ENCODE measurements around the gene FAM90A1.
A peak's percentile ranks its signal among the peaks of the same experiment; 100 is the strongest.
"Not testable (repeated sequence)": the region's sequence is repeated elsewhere in the genome, so short reads cannot be mapped to it uniquely, and the experiment has no call there.

Gene FAM90A1, protein sequence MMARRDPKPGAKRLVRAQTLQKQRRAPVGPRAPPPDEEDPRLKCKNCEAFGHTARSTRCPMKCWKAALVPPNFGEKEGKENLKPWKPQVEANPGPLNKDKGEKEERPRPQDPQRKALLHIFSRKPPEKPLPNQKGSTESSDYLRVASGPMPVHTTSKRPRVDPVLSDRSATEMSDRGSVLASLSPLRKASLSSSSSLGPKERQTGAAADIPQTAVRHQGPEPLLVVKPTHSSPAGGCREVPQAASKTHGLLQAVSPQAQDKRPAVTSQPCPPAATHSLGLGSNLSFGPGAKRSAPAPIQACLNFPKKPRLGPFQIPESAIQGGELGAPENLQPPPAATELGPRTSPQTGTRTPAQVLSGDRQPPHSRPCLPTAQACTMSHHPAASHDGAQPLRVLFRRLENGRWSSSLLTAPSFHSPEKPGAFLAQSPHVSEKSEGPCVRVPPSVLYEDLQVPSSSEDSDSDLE

DNA sequence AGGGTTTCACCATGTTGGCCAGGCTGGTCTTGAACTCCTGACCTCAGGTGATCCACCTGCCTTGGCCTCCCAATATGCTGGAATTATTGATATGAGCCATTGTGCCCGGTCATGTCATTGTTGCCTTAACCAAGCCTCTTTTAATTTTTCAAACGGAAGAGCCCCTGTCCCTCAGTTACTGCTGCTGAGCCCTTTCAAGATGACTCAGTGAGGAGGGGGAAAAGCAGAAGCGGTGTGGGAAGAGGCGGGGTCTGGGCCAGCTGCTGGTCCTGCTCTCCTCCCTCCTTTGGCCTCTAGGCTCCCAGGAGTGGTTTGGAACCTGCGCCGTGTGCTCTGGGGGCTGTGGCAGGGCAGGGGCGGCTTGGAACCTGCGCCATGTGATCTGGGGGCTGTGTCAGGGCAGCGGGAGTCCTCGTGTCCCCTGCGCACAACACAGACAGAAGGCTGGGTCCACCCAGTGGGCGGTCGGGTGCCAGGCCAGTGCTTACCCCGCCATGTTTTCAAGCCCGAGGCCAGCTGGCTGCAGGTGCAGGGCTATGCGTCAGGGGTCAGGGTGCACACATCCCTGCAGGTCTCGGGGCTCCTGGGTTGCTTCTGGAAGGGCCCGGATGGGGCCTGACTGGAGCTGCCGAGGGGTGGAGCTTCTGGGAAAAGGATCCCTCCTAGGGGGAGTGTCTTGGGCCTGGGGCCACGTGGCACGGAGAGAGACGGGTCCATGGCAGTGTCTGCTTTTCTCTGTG is at the start of gene FAM90A1:
TSS of gene FAM90A1 (minus strand) at position 627 of the 740 bp plus-strand sequence. CDS start 2,786 bp downstream, outside the sequence.
- not testable (repeated sequence) for DNase-seq (ENCODE audit: low read depth in 2 of 2)

DNA sequence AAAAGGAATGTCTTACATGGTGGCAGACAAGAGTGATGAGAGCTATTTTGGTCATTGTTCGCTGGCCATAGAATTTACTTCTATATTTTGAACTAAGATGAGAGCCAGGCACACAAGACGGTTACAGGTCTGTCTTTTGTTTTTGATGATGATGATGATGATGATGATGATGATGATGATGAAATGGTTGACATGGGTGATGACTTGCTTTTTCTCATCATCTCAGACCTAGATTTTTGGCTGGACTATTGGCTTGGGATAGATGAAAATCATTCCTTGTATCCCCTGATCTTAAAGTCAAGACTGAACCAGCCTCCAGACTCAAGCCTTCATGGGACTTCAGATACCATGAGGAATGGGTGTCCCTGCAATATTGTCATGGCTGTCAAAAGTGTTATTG is 49.0 kb upstream of the FAM90A1 start:
- not testable (repeated sequence) for DNase-seq (ENCODE audit: low read depth in 2 of 2)

DNA sequence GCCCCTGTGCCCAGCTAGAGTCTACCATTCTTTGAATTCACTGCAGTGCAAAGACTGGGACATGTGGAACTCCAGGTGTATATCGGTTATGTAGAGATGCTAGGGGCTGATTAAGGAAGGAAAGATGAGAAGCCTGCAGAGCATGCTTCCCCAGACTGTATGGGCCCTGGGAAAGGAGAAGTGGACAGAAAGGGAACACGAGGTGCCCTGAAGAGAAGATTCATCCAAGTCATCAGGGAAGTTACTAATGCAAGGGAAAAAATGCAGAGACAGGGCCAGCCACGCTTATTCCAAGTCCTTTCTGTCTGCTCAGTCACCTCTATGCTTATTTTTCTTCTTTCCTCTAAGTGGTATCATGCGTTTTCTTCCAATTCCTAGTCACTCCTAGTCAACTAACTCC is 39.3 kb upstream of the FAM90A1 start:
- not testable (repeated sequence) for DNase-seq (ENCODE audit: low read depth in 2 of 2)

DNA sequence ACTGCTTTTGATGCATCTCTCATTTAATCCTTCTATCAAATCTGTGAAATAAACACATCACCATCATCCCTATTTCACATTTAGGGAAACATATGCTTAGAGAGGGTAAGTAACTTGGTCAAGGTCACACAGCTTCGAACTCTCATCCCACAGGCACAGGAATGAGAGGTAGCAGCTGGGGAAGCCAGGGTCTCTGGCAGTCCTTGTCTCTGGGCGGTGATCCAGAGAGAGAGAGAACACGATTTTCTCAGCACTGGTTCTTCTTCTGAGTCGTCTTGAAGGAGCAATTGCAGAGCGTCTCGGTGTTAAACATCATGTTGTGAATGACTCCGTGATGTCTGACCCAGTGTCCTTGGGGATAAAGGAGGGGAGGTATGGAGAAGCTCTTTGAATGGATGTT is 36.8 kb upstream of the FAM90A1 start:
- not testable (repeated sequence) for DNase-seq (ENCODE audit: low read depth in 2 of 2)

DNA sequence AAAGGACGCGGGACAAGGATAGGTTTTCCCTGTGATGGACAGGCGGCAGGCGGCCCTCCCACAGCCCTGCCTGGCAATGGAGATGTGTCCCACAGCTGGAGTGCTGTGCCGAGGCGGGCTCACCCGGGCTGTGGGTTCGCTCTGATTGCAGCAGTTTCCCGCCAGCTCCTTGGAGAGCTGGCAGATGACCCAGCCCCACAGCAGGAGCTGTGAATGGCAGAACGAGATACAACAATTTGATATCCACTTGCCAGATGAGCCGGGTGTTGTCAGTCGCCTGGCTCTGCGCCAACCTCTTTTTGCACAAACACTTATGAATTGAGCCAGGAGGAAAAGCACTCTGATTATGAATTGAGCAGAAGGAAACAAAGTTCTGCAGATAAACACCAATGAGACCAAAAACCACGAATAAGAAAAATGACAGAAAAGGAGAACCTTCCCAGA is 33.7 kb upstream of the FAM90A1 start:
- not testable (repeated sequence) for DNase-seq (ENCODE audit: low read depth in 2 of 2)

DNA sequence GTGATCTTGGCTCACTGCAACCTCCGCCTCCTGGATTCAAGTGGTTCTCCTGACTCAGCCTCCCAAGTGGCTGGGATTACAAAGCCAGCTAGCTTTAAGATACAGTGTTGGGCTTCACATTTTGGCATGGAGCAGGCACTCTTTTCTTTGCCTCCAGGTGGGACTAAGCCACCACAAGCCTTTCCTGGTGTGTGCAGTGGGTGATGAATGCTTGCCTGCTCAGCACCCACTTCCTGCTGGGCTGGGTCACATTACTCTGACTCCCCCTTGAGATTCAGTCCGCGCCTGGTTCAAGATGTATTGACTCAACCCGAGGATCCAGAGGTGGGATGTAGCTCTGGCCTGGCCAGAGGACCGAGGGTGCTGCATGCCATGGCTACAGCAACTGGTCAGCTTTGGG is 28.9 kb upstream of the FAM90A1 start:
- not testable (repeated sequence) for DNase-seq (ENCODE audit: low read depth in 2 of 2)

DNA sequence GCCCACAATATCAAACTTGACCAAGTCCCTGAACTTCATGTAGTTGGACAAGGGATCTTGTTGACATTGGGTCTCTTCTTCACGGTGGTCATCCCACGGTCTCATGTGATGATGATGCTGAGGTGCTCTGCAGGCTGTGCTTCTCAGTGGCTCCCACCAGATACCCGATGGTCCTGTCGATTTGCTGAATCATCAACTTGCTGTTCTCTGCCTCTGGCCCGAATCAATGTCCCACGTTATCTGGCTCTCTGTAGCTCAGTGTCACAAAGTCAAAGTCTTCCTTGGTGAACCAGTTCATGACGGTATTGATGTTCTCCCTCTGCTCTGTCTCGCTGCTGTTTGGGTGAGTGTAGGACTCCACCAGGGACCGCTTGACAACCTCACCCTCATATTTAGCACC is 27.3 kb upstream of the FAM90A1 start:
- DNase-seq (ENCODE audit: low read depth in 2 of 2): not testable (repeated sequence)

DNA sequence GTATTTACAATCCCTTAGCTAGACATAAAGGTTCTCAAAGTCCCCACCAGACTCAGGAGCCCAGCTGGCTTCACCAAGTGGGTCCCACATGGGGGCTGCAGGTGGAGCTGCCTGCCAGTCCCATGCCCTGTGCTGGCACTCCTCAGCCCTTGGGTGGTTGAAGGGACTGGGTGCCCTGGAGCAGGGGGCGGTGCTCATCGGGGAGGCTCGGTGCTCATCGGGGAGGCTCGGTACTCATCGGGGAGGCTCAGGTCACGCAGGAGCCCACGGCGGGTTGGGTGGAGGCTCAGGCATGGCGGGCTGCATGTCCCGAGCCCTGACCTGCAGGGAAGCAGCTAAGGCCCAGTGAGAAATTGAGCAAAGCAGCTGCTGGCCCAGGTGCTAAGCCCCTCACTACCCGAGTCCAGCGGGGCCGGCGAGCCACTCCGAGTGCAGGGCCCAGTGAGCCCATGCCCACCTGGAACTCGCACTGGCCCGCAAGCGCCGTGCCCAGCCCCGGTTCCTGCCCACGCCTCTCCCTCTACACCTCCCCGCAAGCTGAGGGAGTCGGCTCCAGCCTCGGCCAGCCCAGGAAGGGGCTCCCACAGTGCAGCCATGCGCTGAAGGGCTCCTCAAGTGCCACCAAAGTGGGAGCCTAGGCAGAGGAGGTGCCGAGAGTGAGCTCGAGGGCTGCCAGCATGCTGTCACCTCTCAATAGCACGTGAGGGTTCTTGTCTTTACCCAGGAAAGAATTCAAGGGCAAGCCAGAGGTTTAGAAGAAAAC is 24.8 kb upstream of the FAM90A1 start:
- not testable (repeated sequence) for DNase-seq (ENCODE audit: low read depth in 2 of 2)

DNA sequence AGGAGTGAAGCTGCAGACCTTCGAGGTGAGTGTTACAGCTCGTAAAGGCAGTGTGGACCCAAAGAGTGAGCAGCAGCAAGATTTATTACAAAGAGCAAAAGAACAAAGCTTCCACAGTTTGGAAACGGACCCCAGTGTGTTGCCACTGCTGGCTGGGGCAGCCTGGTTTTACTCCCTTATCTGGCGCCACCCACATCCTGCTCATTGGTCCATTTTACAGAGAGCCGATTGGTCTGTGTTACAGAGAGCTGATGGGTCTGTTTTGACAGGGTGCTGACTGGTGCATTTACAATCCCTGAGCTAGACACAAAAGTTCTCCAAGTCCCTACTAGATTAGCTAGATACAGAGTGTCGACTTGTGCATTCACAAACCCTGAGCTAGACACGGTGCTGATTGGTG is 24.2 kb upstream of the FAM90A1 start:
- not testable (repeated sequence) for DNase-seq (ENCODE audit: low read depth in 2 of 2)

DNA sequence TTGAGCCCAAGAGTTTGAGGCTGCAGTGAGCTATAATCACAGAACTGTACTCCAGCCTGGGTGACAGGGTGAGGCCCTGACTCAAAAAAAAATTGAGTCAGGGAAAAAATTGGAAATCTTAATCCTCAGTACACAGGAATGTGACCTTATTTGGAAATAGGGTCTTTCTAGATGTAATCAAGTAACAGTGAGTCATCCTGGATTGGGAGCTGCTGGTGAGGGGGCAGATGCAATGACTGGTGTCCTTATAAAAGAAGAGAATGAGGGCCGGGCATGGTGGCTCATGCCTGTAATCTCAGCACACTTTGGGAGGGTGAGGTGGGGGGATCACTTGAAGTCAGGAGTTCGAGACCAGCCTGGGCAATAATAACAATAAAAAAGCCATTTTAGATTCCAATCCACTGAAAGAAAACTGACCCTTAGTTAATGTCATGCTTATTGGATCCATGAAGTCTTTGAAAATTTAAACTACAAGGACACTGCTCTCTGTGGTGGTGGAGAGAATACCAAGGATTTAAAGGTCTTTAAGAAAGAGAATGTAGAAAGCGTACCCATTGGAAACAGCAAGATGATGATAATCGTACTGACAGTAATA is 19.6 kb upstream of the FAM90A1 start:
- DNase-seq (ENCODE audit: low read depth in 2 of 2): not testable (repeated sequence)

DNA sequence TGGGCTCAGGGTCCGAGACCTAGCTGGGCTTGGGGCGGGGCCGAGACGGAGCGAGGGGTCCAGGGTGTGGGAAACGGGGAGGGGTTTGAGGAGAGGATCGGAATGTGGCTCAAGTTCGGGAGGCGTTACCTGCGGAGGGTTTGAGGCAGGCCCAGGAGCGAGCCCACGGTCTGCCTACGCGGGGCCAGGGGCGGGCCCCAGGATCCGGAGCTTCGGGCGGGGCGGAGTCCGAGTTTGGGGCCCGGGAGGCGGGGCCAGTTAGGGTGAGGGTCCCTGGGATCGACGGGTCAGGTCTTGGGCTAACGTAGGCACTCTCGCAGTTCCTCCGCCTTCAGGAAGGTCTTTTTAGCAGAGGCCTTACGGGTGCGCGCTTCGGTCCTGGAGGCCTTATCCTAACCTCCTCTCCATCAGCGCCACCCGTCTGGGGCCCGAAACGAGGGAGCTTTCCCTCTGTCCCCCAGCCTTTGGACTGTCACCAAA is 16.3 kb upstream of the FAM90A1 start:
- not testable (repeated sequence) for DNase-seq (ENCODE audit: low read depth in 2 of 2)

DNA sequence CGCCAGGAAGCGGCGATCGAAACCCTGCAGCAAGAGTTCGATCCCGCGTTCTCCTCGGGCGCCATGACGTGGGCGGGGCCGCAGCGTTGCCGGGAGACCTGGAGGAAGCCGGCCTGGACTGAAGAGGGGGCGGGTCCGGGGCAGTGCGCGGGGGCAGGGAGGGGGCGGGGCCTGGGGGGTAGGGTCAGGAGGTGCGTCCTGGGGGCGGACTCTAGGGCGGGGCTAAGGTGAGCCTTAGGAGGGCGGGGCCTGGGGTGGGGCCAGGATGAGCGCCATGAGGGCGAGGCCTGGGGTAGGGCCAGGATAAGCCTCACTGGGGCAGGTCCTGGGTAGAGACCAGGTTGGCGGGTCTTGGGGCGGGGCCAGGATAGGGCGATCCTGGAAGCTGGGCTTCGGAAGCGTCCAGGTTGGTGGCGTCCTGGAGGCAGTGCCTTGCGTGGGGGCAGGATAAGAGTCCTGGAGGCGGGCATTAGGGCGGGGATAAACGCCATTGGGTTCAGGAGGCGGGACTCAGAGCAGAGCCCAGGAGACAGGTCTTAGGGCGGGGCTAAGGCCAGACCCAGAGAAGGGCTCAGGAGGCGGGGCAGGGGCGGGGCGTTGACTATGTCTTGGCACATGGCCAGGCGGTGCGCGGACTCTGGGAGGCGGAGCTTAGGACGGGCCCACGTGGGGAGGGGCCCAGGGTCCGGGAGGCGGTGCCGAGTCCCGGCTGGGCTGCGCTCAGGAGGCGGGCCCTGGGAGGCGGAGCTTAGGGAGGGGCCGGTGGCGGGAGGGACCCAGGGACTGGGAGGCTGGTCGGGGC is 15.7 kb upstream of the FAM90A1 start:
- peak; percentile 99 for DNase-seq (ENCODE audit: low read depth in 2 of 2)

DNA sequence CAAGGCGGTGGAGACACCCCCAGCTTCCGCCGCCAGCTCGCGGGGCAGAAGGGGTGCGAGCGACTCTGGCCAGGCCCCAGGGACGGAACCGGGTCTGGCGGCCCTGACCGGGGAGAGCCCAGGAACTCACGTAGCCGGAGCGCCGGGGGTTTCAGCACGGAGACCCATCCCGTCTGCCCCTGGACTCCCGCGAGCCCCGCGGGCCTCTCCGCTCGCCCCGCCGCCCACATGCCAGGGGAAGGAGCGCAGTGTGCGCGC is 15.1 kb upstream of the FAM90A1 start:
- not testable (repeated sequence) for DNase-seq (ENCODE audit: low read depth in 2 of 2)

DNA sequence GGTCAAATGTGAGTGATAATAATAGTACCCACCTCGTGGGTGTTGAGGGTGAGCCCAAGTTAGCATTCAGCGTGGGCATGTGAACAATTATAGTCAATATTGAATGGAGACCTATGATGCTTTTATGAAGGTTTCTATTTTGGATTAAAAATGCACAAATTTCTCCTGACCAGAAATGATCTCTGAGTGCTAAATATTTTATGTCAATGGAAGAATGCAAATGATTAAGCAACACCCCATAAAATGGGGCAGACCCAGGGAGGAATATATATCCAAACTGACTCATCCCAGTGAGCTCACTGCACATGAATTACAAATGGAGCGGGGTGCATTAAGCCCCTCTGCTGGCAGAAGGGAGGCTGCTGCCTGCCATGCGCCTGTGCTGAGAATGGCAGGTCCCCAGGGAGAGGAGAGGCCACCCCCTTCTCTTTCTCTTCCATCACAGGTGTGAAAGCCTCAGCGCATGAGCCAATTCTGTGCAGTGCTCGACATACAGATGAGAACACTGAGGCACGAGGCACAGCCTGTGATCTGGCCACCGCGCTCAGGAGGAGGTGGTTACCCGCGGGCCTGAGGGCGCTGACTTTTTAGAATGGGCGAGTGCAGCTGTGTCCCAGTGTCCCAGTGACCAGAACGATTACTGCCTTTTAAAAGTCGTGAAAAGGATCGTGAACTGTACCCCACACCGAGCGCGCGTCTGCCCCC is 14.7 kb upstream of the FAM90A1 start:
- not testable (repeated sequence) for DNase-seq (ENCODE audit: low read depth in 2 of 2)

DNA sequence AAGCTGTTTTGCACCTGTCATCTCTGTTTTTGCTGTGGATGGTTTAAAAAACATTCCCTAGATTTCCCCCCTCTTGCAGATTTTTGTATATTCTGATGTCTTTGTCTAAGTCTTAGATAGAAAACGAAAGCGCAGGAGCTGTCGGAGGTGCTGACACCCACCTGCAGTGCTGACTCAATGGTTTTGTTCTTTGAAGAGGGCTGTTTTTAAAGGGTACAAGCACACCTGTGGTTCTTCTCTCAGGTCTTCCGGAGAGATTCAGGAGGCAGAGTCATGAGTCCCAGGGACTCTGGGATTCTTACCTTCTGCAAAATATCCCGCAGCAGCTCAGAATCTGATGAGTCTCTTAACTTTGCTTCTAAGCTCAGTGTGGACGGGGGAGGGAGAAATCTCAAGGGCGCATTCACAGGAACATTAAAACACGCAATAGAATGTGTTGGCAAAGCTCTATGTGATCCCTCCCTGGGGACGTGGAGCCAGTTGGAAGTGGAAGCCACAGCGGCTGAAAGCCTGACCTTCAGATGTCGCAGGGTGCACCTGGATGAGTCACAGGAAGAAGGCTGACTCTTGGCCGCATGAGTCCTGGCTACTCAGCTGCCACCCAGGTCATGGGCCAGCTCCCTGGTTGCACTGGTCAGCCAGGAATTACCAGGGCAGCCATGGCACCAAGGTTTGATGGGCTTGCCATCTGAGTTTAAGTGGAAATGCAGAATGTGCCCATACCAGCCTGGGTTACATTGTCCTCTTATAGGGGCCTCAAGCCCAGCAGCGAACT is 13.1 kb upstream of the FAM90A1 start:
- DNase-seq (ENCODE audit: low read depth in 2 of 2): not testable (repeated sequence)

DNA sequence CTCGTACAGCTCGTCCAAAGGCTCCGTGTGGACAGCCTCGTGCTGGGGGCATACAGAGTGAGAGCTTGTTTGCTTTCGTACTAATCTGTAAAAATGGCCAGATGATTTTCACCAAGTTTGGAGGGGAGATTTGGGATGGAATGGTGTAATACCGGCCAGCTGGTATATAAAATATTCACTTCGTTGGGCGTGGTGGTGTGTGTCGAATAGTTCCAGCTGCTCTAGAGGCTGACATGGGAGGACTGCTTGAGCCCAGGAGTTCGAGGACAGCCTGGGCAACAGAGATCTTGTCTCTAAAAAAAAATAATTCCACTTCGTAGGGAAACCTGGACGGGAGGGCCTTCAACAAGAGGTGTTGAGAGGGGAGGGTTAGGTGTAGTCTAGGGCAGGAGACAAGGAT is 9.6 kb upstream of the FAM90A1 start:
- not testable (repeated sequence) for DNase-seq (ENCODE audit: low read depth in 2 of 2)

DNA sequence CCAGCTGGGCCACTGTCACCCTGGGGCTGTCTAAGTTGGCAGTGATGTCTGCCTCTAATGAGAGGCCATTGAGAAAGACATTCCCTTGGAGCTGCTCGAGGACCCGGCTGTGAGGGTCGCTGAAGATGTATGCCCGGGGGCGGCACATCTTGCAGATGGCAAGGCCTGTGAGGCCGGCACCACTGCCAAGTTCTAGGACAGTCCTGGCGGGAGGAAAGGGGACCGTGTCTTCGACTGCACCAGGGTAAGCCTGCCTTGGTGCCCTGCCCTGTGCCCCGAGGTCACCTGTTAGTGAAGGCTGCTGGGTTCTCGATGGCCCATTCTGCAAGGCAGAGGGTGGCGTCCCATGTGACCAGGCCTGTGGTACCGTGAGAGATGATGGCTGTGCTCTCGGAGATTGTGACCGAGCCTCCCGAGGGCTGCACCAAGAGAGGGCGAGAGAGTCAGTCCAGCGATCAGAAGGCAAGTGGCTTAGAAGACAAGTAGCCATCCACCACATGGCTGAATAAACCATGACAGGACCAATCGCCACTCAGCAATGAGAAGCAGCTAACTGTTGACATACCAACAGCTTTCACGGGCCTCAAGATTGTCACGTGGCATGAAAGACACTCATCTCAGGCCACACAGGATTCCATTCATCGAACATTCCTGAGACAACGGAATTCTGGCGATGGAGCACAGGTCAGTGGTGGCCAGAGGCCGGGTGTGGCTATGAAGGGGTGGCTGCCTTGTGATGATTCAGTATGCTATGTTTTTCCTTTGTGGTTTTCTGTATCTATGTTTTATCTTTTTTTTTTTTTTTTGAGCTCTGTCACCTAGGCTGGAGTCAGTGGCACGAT is 8.1 kb upstream of the FAM90A1 start:
- not testable (repeated sequence) for DNase-seq (ENCODE audit: low read depth in 2 of 2)

DNA sequence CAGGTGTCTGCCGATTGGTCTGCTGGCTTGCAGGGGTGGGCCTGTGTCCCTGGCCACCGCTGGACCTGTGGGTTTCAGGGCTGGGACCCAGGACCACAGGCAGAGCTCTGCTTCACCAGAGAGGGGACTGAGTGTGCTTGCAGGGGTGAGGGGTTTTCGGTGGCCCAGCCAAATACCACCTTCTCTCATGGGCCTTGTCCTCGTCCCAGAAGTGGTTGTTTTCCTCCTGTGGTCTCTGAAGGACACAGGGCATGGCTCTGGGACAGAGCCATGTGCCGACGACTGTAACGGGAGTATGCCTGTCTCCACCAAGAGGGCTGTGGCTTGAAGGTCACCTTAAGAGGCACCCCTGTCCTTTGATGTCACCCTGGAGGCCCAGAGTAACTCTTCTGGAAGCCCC is 7.3 kb upstream of the FAM90A1 start:
- DNase-seq (ENCODE audit: low read depth in 2 of 2): not testable (repeated sequence)
